Keratinocyte (primary cell): ENCODE results near the gene TPI1. TPM values are rescaled to one million over a fixed set of nuclear protein-coding genes. Genes with fewer than 3 reads are reported as not detected.
"Not testable (repeated sequence)": the region's sequence is repeated elsewhere in the genome, so short reads cannot be mapped to it uniquely, and the experiment has no call there.

Source experiments
- DNase-seq: peaks from one replicate; pipeline ENCODE4 v3.0.0-alpha.2; 2011; ENCODE audit warnings: low read depth, missing footprints, low spot score
- FAIRE-seq: peaks from 2 replicates; lab custom pipeline; 2011; peaks lifted over from hg19 to GRCh38; lab: Jason Lieb, UNC
- H2AFZ ChIP-seq: 2 replicates; pipeline ENCODE4 v1.6.0; 2012; ENCODE audit warnings: low read length, control low read depth, inconsistent platforms; ENCODE audit not compliant: control insufficient read depth
- H3K27ac ChIP-seq: 2 replicates; pipeline ENCODE4 v1.5.1; 2011; ENCODE audit warnings: low read length; ENCODE audit not compliant: control insufficient read depth, insufficient read depth
- H3K27me3 ChIP-seq: 3 replicates; pipeline ENCODE4 v1.6.0; 2011; ENCODE audit warnings: low read length; ENCODE audit not compliant: control insufficient read depth, insufficient read depth; ENCODE audit errors: extremely low read depth
- H3K36me3 ChIP-seq, 2 experiments: 2 replicates in 1 of 2; 3 replicates in 1 of 2; pipeline ENCODE4 v1.5.1; 2011; ENCODE audit warnings: low read length in 2 of 2, mild to moderate bottlenecking in 1 of 2; ENCODE audit not compliant: control insufficient read depth in 2 of 2, insufficient read depth in 2 of 2; ENCODE audit errors: extremely low read depth in 1 of 2
- H3K4me1 ChIP-seq: 3 replicates; pipeline ENCODE4 v1.5.1; 2011; ENCODE audit warnings: low read length; ENCODE audit not compliant: control insufficient read depth, insufficient read depth; ENCODE audit errors: extremely low read depth
- H3K4me2 ChIP-seq: 3 replicates; pipeline ENCODE4 v1.6.0; 2011; ENCODE audit warnings: low read depth, low read length; ENCODE audit not compliant: control insufficient read depth, insufficient read depth; ENCODE audit errors: extremely low read depth
- H3K4me3 ChIP-seq, 3 experiments: fragments of 200-600 bp in 1 of 3; sonication (generic) in 1 of 3; 2 replicates in 2 of 3; 3 replicates in 1 of 3; pipeline ENCODE4 v1.5.1; 2011 to 2016; ENCODE audit warnings: low read length in 3 of 3, mild to moderate bottlenecking in 3 of 3, control low read depth in 2 of 3, inconsistent platforms in 1 of 3, low read depth in 1 of 3, mixed read lengths in 1 of 3, mixed run types in 1 of 3, moderate library complexity in 1 of 3; ENCODE audit not compliant: control insufficient read depth in 2 of 3, insufficient read depth in 2 of 3; ENCODE audit errors: extremely low read depth in 1 of 3
- H3K79me2 ChIP-seq: 2 replicates; pipeline ENCODE4 v1.6.0; 2012; ENCODE audit warnings: low read length; ENCODE audit not compliant: control insufficient read depth, insufficient read depth
- H3K9ac ChIP-seq: 3 replicates; pipeline ENCODE4 v1.6.0; 2011; ENCODE audit warnings: low read length; ENCODE audit not compliant: control insufficient read depth, insufficient read depth; ENCODE audit errors: extremely low read depth
- H3K9me1 ChIP-seq: 3 replicates; pipeline ENCODE4 v1.6.0; 2011; ENCODE audit warnings: low read length; ENCODE audit not compliant: control insufficient read depth, insufficient read depth; ENCODE audit errors: extremely low read depth
- H3K9me3 ChIP-seq: 2 replicates; pipeline ENCODE4 v1.5.1; 2012; ENCODE audit warnings: low read depth, low read length; ENCODE audit not compliant: control insufficient read depth
- H4K20me1 ChIP-seq: 3 replicates; pipeline ENCODE4 v1.6.0; 2011; ENCODE audit warnings: low read length; ENCODE audit not compliant: control insufficient read depth, insufficient read depth; ENCODE audit errors: extremely low read depth
- EZH2 ChIP-seq: IDR thresholded peaks from one replicate; pipeline ENCODE4 v1.6.1; 2012; ENCODE audit warnings: inconsistent platforms, mild to moderate bottlenecking, low read length, moderate library complexity
- dilution Hi-C: fragments of 300-500 bp; cut with MboI; formaldehyde crosslinking; loops from one replicate; pipeline ENCODE4 v1.7.0; 2020; ENCODE audit warnings: low sequenced_read_pairs; ENCODE audit not compliant: extremely low pct_ligation_motif_present
- polyA plus RNA-seq, 5 experiments: library from polyadenylated mRNA; depleted of rRNA in 3 of 5; stranded (reverse) in 3 of 5; stranded (forward) in 1 of 5; unstranded in 1 of 5; fragments of >200 nt; gene quantifications; 1 replicate in 1 of 5; 2 replicates in 3 of 5; 3 replicates in 1 of 5; pipeline versions ENCODE4 v1.2.1 to v1.2.3, GENCODE V29; 2011 to 2012; ENCODE audit warnings: missing spikeins in 2 of 5, low read depth in 1 of 5, low replicate concordance in 1 of 5
- TF ChIP-seq, protein P1 (sequence below), 3 experiments: IDR thresholded peaks in 1 of 3; conservative IDR thresholded peaks in 1 of 3; optimal IDR thresholded peaks in 1 of 3; 2 replicates in 2 of 3; 3 replicates in 1 of 3; pipeline versions ENCODE3 to v1.5.1; 2011; ENCODE audit warnings: low read length in 3 of 3, mild to moderate bottlenecking in 3 of 3, moderate library complexity in 2 of 3, control low read depth in 1 of 3, inconsistent platforms in 1 of 3; ENCODE audit not compliant: insufficient read depth in 2 of 3; ENCODE audit errors: extremely low read depth in 1 of 3

Gene TPI1
- polyA plus RNA-seq, 1 donor (not counting 4 experiments of a cell fraction or from before 2014, with no cell fraction given): 1,551 TPM

DNA sequence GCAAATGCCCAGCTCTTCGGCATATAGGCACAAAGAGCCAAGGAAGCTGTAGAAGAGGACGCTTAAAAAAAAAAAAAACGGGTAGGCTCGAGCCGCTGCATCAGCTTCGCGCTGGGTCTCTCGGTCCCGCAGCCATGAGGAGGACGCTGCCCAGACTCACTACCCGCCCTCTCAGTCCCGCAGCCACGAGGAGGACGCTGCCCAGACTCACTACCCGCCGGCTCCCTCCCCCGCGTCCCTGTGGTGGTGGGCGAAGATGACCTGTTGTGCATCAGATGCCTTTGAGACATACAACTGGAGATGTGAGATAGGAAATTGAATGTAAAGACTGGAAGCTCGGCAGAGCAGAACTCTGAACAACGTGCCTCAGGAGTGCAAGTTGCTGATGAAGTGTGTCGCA is 17.2 kb downstream of the TPI1 start:
- no peak overlapping the region for H3K27ac ChIP-seq
- H4K20me1 ChIP-seq: no peaks in the 10 kb centered on the region
- no peaks in the 10 kb centered on the region for H3K4me1 ChIP-seq
- DNase-seq (no peak), FAIRE-seq (no peak)
- H3K36me3 ChIP-seq: no peaks in the 10 kb centered on the region
- H3K9ac ChIP-seq: no peak overlapping the region
- no peaks in the 10 kb centered on the region for H3K27me3 ChIP-seq
- no peaks in the 10 kb centered on the region for H3K79me2 ChIP-seq
- no peak overlapping the region for H3K4me2 ChIP-seq
- H3K4me3 ChIP-seq: no peak overlapping the region
- dilution Hi-C loops: no loop called here
- TF ChIP-seq, protein P1, sequence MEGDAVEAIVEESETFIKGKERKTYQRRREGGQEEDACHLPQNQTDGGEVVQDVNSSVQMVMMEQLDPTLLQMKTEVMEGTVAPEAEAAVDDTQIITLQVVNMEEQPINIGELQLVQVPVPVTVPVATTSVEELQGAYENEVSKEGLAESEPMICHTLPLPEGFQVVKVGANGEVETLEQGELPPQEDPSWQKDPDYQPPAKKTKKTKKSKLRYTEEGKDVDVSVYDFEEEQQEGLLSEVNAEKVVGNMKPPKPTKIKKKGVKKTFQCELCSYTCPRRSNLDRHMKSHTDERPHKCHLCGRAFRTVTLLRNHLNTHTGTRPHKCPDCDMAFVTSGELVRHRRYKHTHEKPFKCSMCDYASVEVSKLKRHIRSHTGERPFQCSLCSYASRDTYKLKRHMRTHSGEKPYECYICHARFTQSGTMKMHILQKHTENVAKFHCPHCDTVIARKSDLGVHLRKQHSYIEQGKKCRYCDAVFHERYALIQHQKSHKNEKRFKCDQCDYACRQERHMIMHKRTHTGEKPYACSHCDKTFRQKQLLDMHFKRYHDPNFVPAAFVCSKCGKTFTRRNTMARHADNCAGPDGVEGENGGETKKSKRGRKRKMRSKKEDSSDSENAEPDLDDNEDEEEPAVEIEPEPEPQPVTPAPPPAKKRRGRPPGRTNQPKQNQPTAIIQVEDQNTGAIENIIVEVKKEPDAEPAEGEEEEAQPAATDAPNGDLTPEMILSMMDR (optimal IDR thresholded peaks at IDR 0.05 in 1 of 3, IDR thresholded peaks at IDR 0.05 in 1 of 3, conservative IDR thresholded peaks at IDR 0.05 in 1 of 3; ENCODE audit: extremely low read depth in 1 of 3, insufficient read depth in 2 of 3, low read length in 3 of 3): no peak
- TF ChIP-seq EZH2: no peak
- H3K9me1 ChIP-seq: no peaks in the 10 kb centered on the region
- no peak overlapping the region for H2AFZ ChIP-seq
- H3K9me3 ChIP-seq: no peaks in the 10 kb centered on the region

DNA sequence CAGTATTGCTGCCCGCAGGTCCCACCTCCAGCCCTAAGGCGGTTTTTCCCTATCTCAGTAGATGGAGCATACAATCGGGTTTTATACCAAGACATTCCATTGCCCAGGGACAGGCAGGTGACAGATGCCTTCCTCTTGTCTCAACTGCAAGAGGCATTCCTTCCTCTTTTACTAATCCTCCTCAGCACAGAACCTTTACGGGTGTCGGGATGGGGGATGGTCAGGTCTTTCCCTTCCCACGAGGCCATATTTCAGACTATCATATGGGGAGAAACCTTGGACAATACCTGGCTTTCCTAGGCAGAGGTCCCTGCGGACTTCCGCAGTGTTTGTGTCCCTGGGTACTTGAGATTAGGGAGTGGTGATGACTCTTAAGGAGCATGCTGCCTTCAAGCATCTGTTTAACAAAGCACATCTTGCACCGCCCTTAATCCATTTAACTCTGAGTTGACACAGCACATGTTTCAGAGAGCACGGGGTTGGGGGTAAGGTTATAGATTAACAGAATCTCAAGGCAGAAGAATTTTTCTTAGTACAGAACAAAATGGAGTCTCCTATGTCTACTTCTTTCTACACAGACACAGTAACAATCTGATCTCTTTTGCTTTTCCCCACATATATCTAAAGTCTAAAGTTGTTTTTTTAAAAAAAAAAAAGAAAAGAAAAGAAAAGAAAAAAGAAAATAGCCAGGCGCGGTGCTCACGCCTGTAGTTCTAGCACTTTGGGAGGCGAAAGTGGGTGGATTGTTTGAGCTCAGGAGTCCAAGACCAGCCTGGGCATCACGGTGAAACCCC is 19.1 kb downstream of the TPI1 start:
- H3K9me3 ChIP-seq, H3K9me1 ChIP-seq, H3K4me1 ChIP-seq, H3K9ac ChIP-seq, H2AFZ ChIP-seq, DNase-seq, H3K4me2 ChIP-seq, H3K79me2 ChIP-seq, H3K27ac ChIP-seq, dilution Hi-C loops, H4K20me1 ChIP-seq, H3K36me3 ChIP-seq, H3K4me3 ChIP-seq, FAIRE-seq, H3K27me3 ChIP-seq: not testable (repeated sequence)
